Measurements from ENCODE around the gene RAB20.
A peak's percentile ranks its signal among the peaks of the same experiment; 100 is the strongest.

Gene RAB20

GRCh38 chr13:110553417-110553816, 8.1 kb downstream of the RAB20 start:
- H3K36me3 Mint-ChIP-seq (ENCODE audit: low read depth) = no peaks in the 10 kb centered on the region
- H3K27ac Mint-ChIP-seq = no peak overlapping the region
- H3K9me3 Mint-ChIP-seq = no peaks in the 10 kb centered on the region
- H3K4me1 Mint-ChIP-seq (ENCODE audit: low read depth) = no peaks in the 10 kb centered on the region
- no peaks in the 10 kb centered on the region for H3K27me3 Mint-ChIP-seq
- H3K4me3 Mint-ChIP-seq = no peak overlapping the region

GRCh38 chr13:110552767-110553166, 8.8 kb downstream of the RAB20 start:
- no peaks in the 10 kb centered on the region for H3K9me3 Mint-ChIP-seq
- no peak overlapping the region for H3K4me3 Mint-ChIP-seq
- H3K36me3 Mint-ChIP-seq (ENCODE audit: low read depth) = no peaks in the 10 kb centered on the region
- H3K27ac Mint-ChIP-seq = no peak overlapping the region
- H3K27me3 Mint-ChIP-seq = no peaks in the 10 kb centered on the region
- no peaks in the 10 kb centered on the region for H3K4me1 Mint-ChIP-seq (ENCODE audit: low read depth)

GRCh38 chr13:110551284-110551683, 10.2 kb downstream of the RAB20 start:
- Mint-ChIP-seq H3K4me3 (no peak overlapping the region), H3K4me1 (ENCODE audit: low read depth) (no peaks in the 10 kb centered on the region), H3K9me3 (no peaks in the 10 kb centered on the region), H3K36me3 (ENCODE audit: low read depth) (no peaks in the 10 kb centered on the region), H3K27me3 (no peaks in the 10 kb centered on the region), H3K27ac (no peak overlapping the region)

GRCh38 chr13:110549795-110550160, 11.7 kb downstream of the RAB20 start:
- H3K9me3 Mint-ChIP-seq = no peaks in the 10 kb centered on the region
- no peaks in the 10 kb centered on the region for H3K27me3 Mint-ChIP-seq
- H3K36me3 Mint-ChIP-seq (ENCODE audit: low read depth) = no peaks in the 10 kb centered on the region
- no peak overlapping the region for H3K27ac Mint-ChIP-seq
- no peaks in the 10 kb centered on the region for H3K4me1 Mint-ChIP-seq (ENCODE audit: low read depth)
- no peak overlapping the region for H3K4me3 Mint-ChIP-seq

- Mint-ChIP-seq H3K4me3 (no peak overlapping the region), H3K27me3 (no peaks in the 10 kb centered on the region), H3K9me3 (no peaks in the 10 kb centered on the region), H3K27ac (no peak overlapping the region), H3K4me1 (ENCODE audit: low read depth) (no peaks in the 10 kb centered on the region), H3K36me3 (ENCODE audit: low read depth) (no peaks in the 10 kb centered on the region)
Measured at GRCh38 chr13:110548891-110549794, 12.4 kb downstream of the RAB20 start.

- Mint-ChIP-seq H3K9me3 (no peaks in the 10 kb centered on the region), H3K4me1 (ENCODE audit: low read depth) (no peaks in the 10 kb centered on the region), H3K27me3 (no peaks in the 10 kb centered on the region), H3K27ac (no peak overlapping the region), H3K36me3 (ENCODE audit: low read depth) (no peaks in the 10 kb centered on the region), H3K4me3 (no peak overlapping the region)
Measured at GRCh38 chr13:110546926-110547325, 14.6 kb downstream of the RAB20 start.

GRCh38 chr13:110546378-110546777, 15.1 kb downstream of the RAB20 start:
- no peaks in the 10 kb centered on the region for H3K36me3 Mint-ChIP-seq (ENCODE audit: low read depth)
- no peak overlapping the region for H3K27ac Mint-ChIP-seq

GRCh38 chr13:110542169-110542796, 19.2 kb downstream of the RAB20 start:
- no peaks in the 10 kb centered on the region for H3K9me3 Mint-ChIP-seq
- H3K4me3 Mint-ChIP-seq = no peak overlapping the region
- H3K36me3 Mint-ChIP-seq (ENCODE audit: low read depth) = no peaks in the 10 kb centered on the region
- H3K27me3 Mint-ChIP-seq = no peaks in the 10 kb centered on the region
- peaks cover 5% of the 10 kb centered on the region for H3K4me1 Mint-ChIP-seq (ENCODE audit: low read depth)
- no peak overlapping the region for H3K27ac Mint-ChIP-seq

More at GRCh38 chr13:110546378-110546777, 15.1 kb downstream of the RAB20 start:
- no peaks in the 10 kb centered on the region for H3K4me1 Mint-ChIP-seq (ENCODE audit: low read depth)
- no peaks in the 10 kb centered on the region for H3K27me3 Mint-ChIP-seq
- H3K4me3 Mint-ChIP-seq = no peak overlapping the region
- no peaks in the 10 kb centered on the region for H3K9me3 Mint-ChIP-seq

- H3K36me3 Mint-ChIP-seq (ENCODE audit: low read depth) = no peaks in the 10 kb centered on the region
- H3K27me3 Mint-ChIP-seq = no peaks in the 10 kb centered on the region
- no peak overlapping the region for H3K4me3 Mint-ChIP-seq
- H3K4me1 Mint-ChIP-seq (ENCODE audit: low read depth) = peaks cover 8% of the 10 kb centered on the region
- H3K9me3 Mint-ChIP-seq = no peaks in the 10 kb centered on the region
- no peak overlapping the region for H3K27ac Mint-ChIP-seq
Measured at GRCh38 chr13:110541526-110541920, 20.0 kb downstream of the RAB20 start.

- no peak overlapping the region for H3K4me3 Mint-ChIP-seq
- peaks cover 13% of the 10 kb centered on the region for H3K4me1 Mint-ChIP-seq (ENCODE audit: low read depth)
- H3K9me3 Mint-ChIP-seq = no peaks in the 10 kb centered on the region
- H3K27me3 Mint-ChIP-seq = no peaks in the 10 kb centered on the region
- no peak overlapping the region for H3K27ac Mint-ChIP-seq
- H3K36me3 Mint-ChIP-seq (ENCODE audit: low read depth) = no peaks in the 10 kb centered on the region
Measured at GRCh38 chr13:110540871-110541525, 20.5 kb downstream of the RAB20 start.

- Mint-ChIP-seq H3K36me3 (ENCODE audit: low read depth) (no peaks in the 10 kb centered on the region), H3K27ac (no peak overlapping the region), H3K4me1 (ENCODE audit: low read depth) (peaks cover 15% of the 10 kb centered on the region), H3K4me3 (no peak overlapping the region), H3K27me3 (no peaks in the 10 kb centered on the region), H3K9me3 (no peaks in the 10 kb centered on the region)
Measured at GRCh38 chr13:110539894-110540293, 21.6 kb downstream of the RAB20 start.

- Mint-ChIP-seq H3K4me1 (ENCODE audit: low read depth) (peaks cover 15% of the 10 kb centered on the region), H3K9me3 (no peaks in the 10 kb centered on the region), H3K36me3 (ENCODE audit: low read depth) (no peaks in the 10 kb centered on the region), H3K27ac (no peak overlapping the region), H3K4me3 (no peak overlapping the region), H3K27me3 (no peaks in the 10 kb centered on the region)
Measured at GRCh38 chr13:110538632-110539031, 22.9 kb downstream of the RAB20 start.

- no peak overlapping the region for H3K4me3 Mint-ChIP-seq
- H3K4me1 Mint-ChIP-seq (ENCODE audit: low read depth) = peaks cover 15% of the 10 kb centered on the region
- no peaks in the 10 kb centered on the region for H3K9me3 Mint-ChIP-seq
- no peaks in the 10 kb centered on the region for H3K36me3 Mint-ChIP-seq (ENCODE audit: low read depth)
- H3K27me3 Mint-ChIP-seq = no peaks in the 10 kb centered on the region
- H3K27ac Mint-ChIP-seq = peak overlapping the region; percentile 52
Measured at GRCh38 chr13:110536006-110536693, 25.4 kb downstream of the RAB20 start.

GRCh38 chr13:110535526-110535925, 26.0 kb downstream of the RAB20 start:
- Mint-ChIP-seq H3K27ac (no peak overlapping the region), H3K9me3 (no peaks in the 10 kb centered on the region), H3K36me3 (ENCODE audit: low read depth) (no peaks in the 10 kb centered on the region), H3K27me3 (no peaks in the 10 kb centered on the region), H3K4me3 (no peak overlapping the region), H3K4me1 (ENCODE audit: low read depth) (peaks cover 15% of the 10 kb centered on the region)

Measured in stimulated activated naive CD8-positive, alpha-beta T cell treated with anti-CD3 and anti-CD28 coated beads, Interleukin-15, Interleukin-2, amounts not matched to agents 100 ng/mL and 50 ng/mL, for 24 hours (primary cell).